CD4-positive, alpha-beta T cell (primary cell): ENCODE data around the gene LCAT. TPM values are rescaled to one million over a fixed set of nuclear protein-coding genes. Genes with fewer than 3 reads are reported as not detected.

Experiments
- ATAC-seq: fragments of 200-7000 bp; cut with Tn5 transposase; one replicate; pipeline ENCODE4 v1.10.0; 2022; ENCODE audit warnings: mild to moderate bottlenecking; ENCODE audit not compliant: poor library complexity
- CTCF ChIA-PET: fragments of 350-600 bp; sonication (Branson Sonifier 250); formaldehyde crosslinking; loops from one replicate; lab custom pipeline; 2021; ENCODE audit warnings: antibody characterized with exemption, inconsistent platforms; lab: Charles Lee
- POLR2A ChIA-PET: fragments of 350-600 bp; sonication (Branson Sonifier 250); formaldehyde crosslinking; loops from one replicate; lab custom pipeline; 2021; ENCODE audit warnings: antibody characterized with exemption, inconsistent platforms; lab: Charles Lee
- DNase-seq, 14 experiments: peaks; one replicate each; pipeline ENCODE4 v3.0.0-alpha.2; 2013 to 2020; ENCODE audit warnings: mixed read lengths in 2 of 14
- H3K27ac ChIP-seq, 2 donors: one replicate each; pipeline versions ENCODE4 v1.5.1 to v1.7.0; 2013; ENCODE audit warnings: low read length in 2 of 2, low read depth in 1 of 2, mild to moderate bottlenecking in 1 of 2
- H3K27me3 ChIP-seq, 2 experiments: 1 replicate in 1 of 2; 2 replicates in 1 of 2; pipeline versions ENCODE4 v1.6.1 to v1.7.0; 2013; ENCODE audit warnings: low read length in 2 of 2, control low read depth in 1 of 2, mild to moderate bottlenecking in 1 of 2, moderate library complexity in 1 of 2; ENCODE audit not compliant: insufficient read depth in 2 of 2, control insufficient read depth in 1 of 2
- H3K36me3 ChIP-seq: one replicate; pipeline ENCODE4 v1.6.1; 2013; ENCODE audit warnings: low read length, control low read depth; ENCODE audit not compliant: insufficient read depth
- H3K4me1 ChIP-seq: one replicate; pipeline ENCODE4 v1.6.1; 2013; ENCODE audit warnings: low read length, control low read depth; ENCODE audit not compliant: insufficient read depth
- H3K4me3 ChIP-seq: one replicate; pipeline ENCODE4 v1.5.1; 2013; ENCODE audit warnings: mild to moderate bottlenecking, low read length, moderate library complexity
- H3K9me3 ChIP-seq, 2 experiments: 1 replicate in 1 of 2; 2 replicates in 1 of 2; pipeline versions ENCODE4 v1.6.1 to v1.7.0; 2013; ENCODE audit warnings: low read length in 2 of 2, mild to moderate bottlenecking in 2 of 2, control low read depth in 1 of 2, moderate library complexity in 1 of 2; ENCODE audit not compliant: control insufficient read depth in 1 of 2, insufficient read depth in 1 of 2
- H3K27ac Mint-ChIP-seq: one replicate; pipeline ENCODE4 v1.8.0; 2020; ENCODE audit warnings: mixed read lengths
- H3K27me3 Mint-ChIP-seq: one replicate; pipeline ENCODE4 v1.8.0; 2021; ENCODE audit warnings: mixed read lengths
- H3K36me3 Mint-ChIP-seq: one replicate; pipeline ENCODE4 v1.8.0; 2021; ENCODE audit warnings: low read depth, mixed read lengths
- H3K4me1 Mint-ChIP-seq: one replicate; pipeline ENCODE4 v1.8.0; 2021; ENCODE audit warnings: low read depth, mixed read lengths
- H3K4me3 Mint-ChIP-seq: one replicate; pipeline ENCODE4 v1.8.0; 2020; ENCODE audit warnings: mild to moderate bottlenecking, mixed read lengths
- H3K9me3 Mint-ChIP-seq: one replicate; pipeline ENCODE4 v1.8.0; 2020; ENCODE audit warnings: mixed read lengths
- CTCF ChIP-seq: fragments of 200-600 bp; IDR thresholded peaks from one replicate; pipeline ENCODE4 v1.8.0; 2022; ENCODE audit warnings: antibody characterized with exemption, mild to moderate bottlenecking
- intact Hi-C, 2 experiments: fragments of 100-400 bp; cut with DNase I in 1 of 2; cut with micrococcal nuclease in 1 of 2; formaldehyde crosslinking; loops; one replicate each; pipeline versions ENCODE4 v1.15.1 to v1.9.0; 2023 to 2025; cut with DNase I, micrococcal nuclease
- total RNA-seq, 174 experiments: library from RNA in 2 of 174; stranded (reverse) in 2 of 174; gene quantifications; one replicate each; pipeline ENCODE4 v1.2.3 and lab custom pipeline; 2021 to 2026

Gene LCAT
- total RNA-seq, 2 experiments from 2014 or later: 5.9 to 6.3 TPM

- H3K27me3 ChIP-seq: no peaks in the 10 kb centered on the region
- DNase-seq (no peak), ATAC-seq (no peak)
- peaks cover 17% of the 10 kb centered on the region for H3K4me1 ChIP-seq
- Mint-ChIP-seq H3K4me1 (peaks cover 18% of the 10 kb centered on the region), H3K4me3 (no peak overlapping the region), H3K9me3 (no peaks in the 10 kb centered on the region), H3K36me3 (peaks cover 20% of the 10 kb centered on the region), H3K27me3 (no peaks in the 10 kb centered on the region), H3K27ac (no peak overlapping the region)
- ChIA-PET CTCF (no interaction called here), POLR2A (no interaction called here)
- intact Hi-C loops: no loop called here
- H3K4me3 ChIP-seq: no peak overlapping the region
- no peaks in the 10 kb centered on the region for H3K9me3 ChIP-seq
- no peak for TF ChIP-seq CTCF
- H3K36me3 ChIP-seq: peaks cover 16% of the 10 kb centered on the region
- H3K27ac ChIP-seq: no peak overlapping the region
These were observed 19.4 kb upstream of the LCAT start for GRCh38 chr16:67963292-67963661.

GRCh38 chr16:67962135-67962534 is 18.2 kb upstream of the LCAT start:
- Mint-ChIP-seq H3K4me3 (no peak overlapping the region), H3K9me3 (no peaks in the 10 kb centered on the region), H3K27me3 (no peaks in the 10 kb centered on the region), H3K36me3 (peaks cover 23% of the 10 kb centered on the region), H3K27ac (no peak overlapping the region), H3K4me1 (peaks cover 10% of the 10 kb centered on the region)
- intact Hi-C loops: no loop called here
- TF ChIP-seq CTCF: no peak
- Histone ChIP-seq H3K27me3 (no peaks in the 10 kb centered on the region), H3K36me3 (peaks cover 19% of the 10 kb centered on the region), H3K27ac (no peak overlapping the region), H3K9me3 (no peaks in the 10 kb centered on the region), H3K4me1 (peaks cover 9% of the 10 kb centered on the region), H3K4me3 (no peak overlapping the region)
- ChIA-PET CTCF (interaction anchor here (1.0 kb wide), 1 partner anchor 110 kb away, joined by 3 read pairs; no protein-coding TSS in a partner anchor), POLR2A (no interaction called here)
- DNase-seq (no peak), ATAC-seq (no peak)

GRCh38 chr16:67961551-67961957 is 17.6 kb upstream of the LCAT start:
- Mint-ChIP-seq H3K27me3 (no peaks in the 10 kb centered on the region), H3K4me1 (peaks cover 4% of the 10 kb centered on the region), H3K9me3 (no peaks in the 10 kb centered on the region), H3K4me3 (no peak overlapping the region), H3K27ac (no peak overlapping the region), H3K36me3 (peaks cover 23% of the 10 kb centered on the region)
- Histone ChIP-seq H3K4me1 (peaks cover 3% of the 10 kb centered on the region), H3K27ac (no peak overlapping the region), H3K9me3 (no peaks in the 10 kb centered on the region), H3K4me3 (no peak overlapping the region), H3K36me3 (peaks cover 19% of the 10 kb centered on the region), H3K27me3 (no peaks in the 10 kb centered on the region)
- POLR2A ChIA-PET: no interaction called here
- ATAC-seq: no peak
- no peak for DNase-seq
- intact Hi-C loops: no loop called here
- TF ChIP-seq CTCF: no peak
- CTCF ChIA-PET: interaction anchor here (1.0 kb wide), 1 partner anchor 110 kb away, joined by 3 read pairs; no protein-coding TSS in a partner anchor
